Fibroblast of mammary gland (primary cell): ENCODE measurements around the gene OOSP4B.
"Not testable (repeated sequence)": the region's sequence is repeated elsewhere in the genome, so short reads cannot be mapped to it uniquely, and the experiment has no call there.

Experiments used
- DNase-seq: peaks from one replicate; pipeline ENCODE4 v3.0.0-alpha.2; 2010; ENCODE audit warnings: low read depth
- H3K4me3 ChIP-seq: 2 replicates; pipeline ENCODE4 v1.5.1; 2011; ENCODE audit warnings: low read depth, mild to moderate bottlenecking, low read length, moderate library complexity; ENCODE audit not compliant: control insufficient read depth
- TF ChIP-seq, protein P1 (sequence below): conservative IDR thresholded peaks from 2 replicates; pipeline ENCODE4 v1.5.1; 2011; ENCODE audit warnings: low read depth, low read length, inconsistent platforms; ENCODE audit not compliant: control insufficient read depth, insufficient read depth

OOSP4B gene

DNA sequence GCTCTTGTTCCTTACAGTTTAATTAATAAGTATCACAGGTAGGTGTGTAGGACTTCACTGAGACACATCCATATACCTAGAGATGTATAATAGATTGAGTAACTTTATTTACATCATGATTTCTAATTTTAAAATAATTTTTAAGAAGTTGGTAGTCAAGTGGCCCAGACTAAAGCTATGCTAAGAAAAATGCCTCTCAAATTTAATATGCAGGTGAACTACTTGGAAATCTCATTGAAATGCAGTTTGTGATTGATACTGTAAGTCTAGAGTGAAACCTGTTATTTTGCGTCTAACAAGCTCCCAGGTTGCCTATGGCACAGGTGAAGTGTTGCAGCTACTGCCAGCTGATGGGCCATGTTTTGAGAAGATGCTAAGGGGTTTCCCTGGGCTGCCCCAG lies at the start of gene OOSP4B:
OOSP4B (plus strand) TSS at position 301 of the 400 bp plus-strand sequence.
- DNase-seq, result no peak
- TF ChIP-seq, protein P1, sequence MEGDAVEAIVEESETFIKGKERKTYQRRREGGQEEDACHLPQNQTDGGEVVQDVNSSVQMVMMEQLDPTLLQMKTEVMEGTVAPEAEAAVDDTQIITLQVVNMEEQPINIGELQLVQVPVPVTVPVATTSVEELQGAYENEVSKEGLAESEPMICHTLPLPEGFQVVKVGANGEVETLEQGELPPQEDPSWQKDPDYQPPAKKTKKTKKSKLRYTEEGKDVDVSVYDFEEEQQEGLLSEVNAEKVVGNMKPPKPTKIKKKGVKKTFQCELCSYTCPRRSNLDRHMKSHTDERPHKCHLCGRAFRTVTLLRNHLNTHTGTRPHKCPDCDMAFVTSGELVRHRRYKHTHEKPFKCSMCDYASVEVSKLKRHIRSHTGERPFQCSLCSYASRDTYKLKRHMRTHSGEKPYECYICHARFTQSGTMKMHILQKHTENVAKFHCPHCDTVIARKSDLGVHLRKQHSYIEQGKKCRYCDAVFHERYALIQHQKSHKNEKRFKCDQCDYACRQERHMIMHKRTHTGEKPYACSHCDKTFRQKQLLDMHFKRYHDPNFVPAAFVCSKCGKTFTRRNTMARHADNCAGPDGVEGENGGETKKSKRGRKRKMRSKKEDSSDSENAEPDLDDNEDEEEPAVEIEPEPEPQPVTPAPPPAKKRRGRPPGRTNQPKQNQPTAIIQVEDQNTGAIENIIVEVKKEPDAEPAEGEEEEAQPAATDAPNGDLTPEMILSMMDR, result no peak
- no peak within 1 kb of the TSS for H3K4me3 ChIP-seq

DNA sequence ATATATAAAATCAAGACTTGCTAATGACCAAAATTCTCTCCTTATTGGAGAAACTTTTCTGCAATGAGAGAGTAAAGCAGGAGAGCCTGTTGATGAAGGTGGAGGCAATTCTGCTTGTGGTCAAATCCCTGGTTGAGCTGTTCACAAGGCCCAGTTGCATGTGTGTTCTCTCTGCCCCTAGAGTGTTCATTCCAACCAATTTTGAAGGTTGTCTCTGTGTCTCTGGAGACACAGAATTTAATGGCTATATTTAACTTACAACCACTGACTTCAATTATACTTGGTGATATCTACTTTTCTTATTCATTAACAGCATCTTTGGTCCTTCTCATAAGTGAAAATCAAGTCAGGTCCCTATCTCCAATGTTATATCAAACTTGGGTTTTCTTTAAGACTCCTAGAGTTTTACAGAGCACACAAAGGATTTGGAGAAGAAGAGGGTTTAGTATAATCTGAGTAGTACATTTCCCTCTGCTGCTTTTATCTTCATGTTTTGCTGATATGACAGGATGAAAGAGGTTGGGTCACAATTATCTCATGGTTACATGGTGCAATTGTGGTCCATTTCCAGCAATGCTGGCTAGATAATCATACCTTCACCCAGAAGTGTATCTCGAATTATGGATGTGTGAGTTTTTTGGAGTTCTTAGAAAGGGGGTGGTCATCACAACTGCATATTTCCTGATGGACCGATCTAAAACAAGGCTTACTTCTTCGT lies 49.1 kb upstream of the OOSP4B start:
- DNase-seq, result no peak
- H3K4me3 ChIP-seq, result no peak overlapping the region

DNA sequence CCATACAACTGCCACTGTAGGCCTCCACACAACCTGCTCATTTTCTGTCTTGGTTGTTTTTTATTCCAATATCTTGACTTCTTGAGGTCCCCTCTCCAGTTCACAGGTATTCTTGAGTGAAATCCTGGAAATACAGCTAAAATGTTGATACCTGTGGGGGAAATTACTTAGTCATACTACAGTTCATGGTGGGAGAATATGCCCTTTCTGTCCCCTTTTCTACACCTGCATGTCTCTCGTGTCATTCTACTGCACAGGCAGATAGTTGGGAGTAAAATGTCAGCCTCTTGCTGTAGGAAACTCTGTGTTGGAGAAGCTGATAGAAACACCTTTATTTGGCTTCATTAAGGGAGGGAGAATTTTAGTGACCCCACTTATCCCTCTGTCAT lies 48.6 kb upstream of the OOSP4B start:
- no peak overlapping the region for H3K4me3 ChIP-seq
- TF ChIP-seq, protein P1, result no peak
- DNase-seq, result no peak

More for the DNA sequence above, 49.1 kb upstream of the OOSP4B start:
- TF ChIP-seq, protein P1, result no peak

DNA sequence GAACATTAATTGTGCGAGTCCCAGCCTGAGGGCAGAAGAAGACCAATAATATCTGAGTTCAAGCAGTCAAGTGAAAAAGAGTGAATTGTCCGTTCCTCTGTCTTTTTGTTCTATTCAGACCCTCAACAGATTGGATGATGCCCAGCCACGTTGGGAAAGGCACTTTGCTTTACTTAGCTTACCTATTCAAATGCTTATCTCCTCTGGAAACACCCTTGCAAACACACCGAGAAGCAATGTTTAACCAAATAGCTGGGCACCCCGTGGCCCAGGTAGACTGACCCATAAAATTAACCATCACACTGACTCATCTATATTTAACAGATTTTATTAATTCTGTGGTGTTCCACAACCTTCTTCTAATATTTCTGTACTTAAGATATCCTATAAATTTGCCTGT lies 43.9 kb upstream of the OOSP4B start:
- no peak overlapping the region for H3K4me3 ChIP-seq
- no peak for DNase-seq
- TF ChIP-seq, protein P1, result no peak

GRCh38 chr11:59981106-59981770 lies 35.7 kb upstream of the OOSP4B start:
- no peak for DNase-seq
- H3K4me3 ChIP-seq, result no peak overlapping the region
- TF ChIP-seq, protein P1, result no peak

GRCh38 chr11:59982037-59982436 lies 34.9 kb upstream of the OOSP4B start:
- DNase-seq, H3K4me3 ChIP-seq: not testable (repeated sequence)

DNA sequence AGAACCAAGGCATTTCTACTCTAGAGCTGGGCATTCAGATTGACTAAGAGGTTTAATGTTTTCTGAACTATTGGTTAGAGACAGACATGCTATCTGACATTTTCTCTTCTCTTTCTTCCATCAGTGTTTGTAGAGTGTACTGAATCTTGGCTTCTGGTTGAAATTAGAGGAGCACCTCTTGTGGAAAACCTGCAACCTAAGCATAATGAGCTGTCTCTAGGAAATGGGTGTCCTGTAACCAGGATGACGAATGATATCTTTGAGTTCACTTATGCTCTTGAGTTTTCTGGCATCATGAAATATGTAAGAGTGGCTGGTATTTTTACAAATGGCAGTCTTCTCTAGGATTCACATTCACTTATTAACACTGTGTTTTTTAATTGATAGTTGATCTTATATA lies 33.8 kb upstream of the OOSP4B start:
- no peak overlapping the region for H3K4me3 ChIP-seq
- TF ChIP-seq, protein P1, result no peak
- no peak for DNase-seq
